Testis (tissue), 2 donors: ENCODE results near the gene LRRC58.

Source experiments
- CTCF ChIP-seq, 3 experiments: fragments of 450-650 bp in 2 of 3; fragments of 200-600 bp in 1 of 3; sonication (generic) in 1 of 3; IDR thresholded peaks; one replicate each; pipeline ENCODE4 v1.5.1; 2016 to 2019; ENCODE audit warnings: antibody characterized with exemption in 3 of 3, mild to moderate bottlenecking in 2 of 3, moderate library complexity in 1 of 3
- POLR2A ChIP-seq: fragments of 450-650 bp; IDR thresholded peaks from one replicate; pipeline ENCODE4 v1.6.1; 2017; ENCODE audit warnings: antibody characterized with exemption, mild to moderate bottlenecking, moderate library complexity

GRCh38 chr3:120393243-120393642 is 44.1 kb upstream of the LRRC58 start:
- TF ChIP-seq CTCF (IDR thresholded peaks at IDR 0.05) = no peak
- no peak for TF ChIP-seq POLR2A
